HepG2 (cell line): ENCODE data around the gene CHRNA7. TPM values are rescaled to one million over a fixed set of nuclear protein-coding genes. Genes with fewer than 3 reads are reported as not detected.

Experiments
- ATAC-seq: fragments of 200-7000 bp; cut with Tn5 transposase; 3 replicates; pipeline ENCODE4 v1.9.1; 2020; ENCODE audit warnings: mild to moderate bottlenecking, moderate library complexity
- BruUV-seq: library from RNA; stranded (reverse); fragments of 400-500 nt; replicated peaks from 2 replicates; lab custom pipeline; 2021; lab: Mats Ljungman, UMichigan
- CTCF ChIA-PET: fragments of 300-600 bp; formaldehyde crosslinking; extraction: SDS; loops from one replicate; lab custom pipeline; 2021; ENCODE audit warnings: low total read pairs, inconsistent platforms, low intra/inter-chr PET ratio; lab: Yijun Ruan, JAX
- POLR2A ChIA-PET: fragments of 350-600 bp; sonication (Branson Sonifier 250); formaldehyde crosslinking; loops from one replicate; lab custom pipeline; 2020; ENCODE audit warnings: antibody characterized with exemption, inconsistent platforms; lab: Yijun Ruan, JAX
- DNase-seq: peaks from one replicate; pipeline ENCODE4 v3.0.0-alpha.2; 2015; ENCODE audit warnings: low spot score
- FAIRE-seq: peaks from 3 replicates; lab custom pipeline; 2011; peaks lifted over from hg19 to GRCh38; lab: Jason Lieb, UNC
- H2AFZ ChIP-seq: one replicate; pipeline ENCODE4 v1.6.1; 2011; ENCODE audit warnings: low read length, inconsistent platforms
- H3K27ac ChIP-seq: fragments of 300-600 bp; 3 replicates; pipeline ENCODE4 v1.8.0; 2011; ENCODE audit warnings: mixed run types, mild to moderate bottlenecking, mixed read lengths, low read length, inconsistent platforms; ENCODE audit not compliant: insufficient read depth; ENCODE audit errors: extremely low read length
- H3K27me3 ChIP-seq, 2 experiments: fragments of 200-600 bp in 1 of 2; 2 replicates in 1 of 2; 3 replicates in 1 of 2; pipeline versions ENCODE4 v1.6.0 to v1.8.0; 2011; ENCODE audit warnings: low read length in 2 of 2, mild to moderate bottlenecking in 2 of 2, moderate library complexity in 2 of 2, inconsistent platforms in 1 of 2; ENCODE audit not compliant: insufficient read depth in 2 of 2, control insufficient read depth in 1 of 2
- H3K36me3 ChIP-seq, 2 experiments: fragments of 200-600 bp in 1 of 2; replicated peaks in 1 of 2; 2 replicates in 1 of 2; 3 replicates in 1 of 2; pipeline versions ENCODE4 v1.5.1 to v1.8.0; 2011; ENCODE audit warnings: low read length in 2 of 2, inconsistent platforms in 1 of 2; ENCODE audit not compliant: insufficient read depth in 2 of 2, control insufficient read depth in 1 of 2
- H3K4me1 ChIP-seq: 2 replicates; pipeline ENCODE4 v1.5.1; 2012; ENCODE audit warnings: low read length, inconsistent platforms; ENCODE audit not compliant: insufficient read depth
- H3K4me2 ChIP-seq: 2 replicates; pipeline ENCODE4 v1.6.0; 2011; ENCODE audit warnings: low read depth, low read length, inconsistent platforms
- H3K4me3 ChIP-seq, 3 experiments: fragments of 200-600 bp in 1 of 3; sonication (generic), shearing (Covaris generic) in 1 of 3; replicated peaks in 1 of 3; 2 replicates each; pipeline ENCODE4 v1.5.1; 2011 to 2016; ENCODE audit warnings: low read length in 3 of 3, inconsistent platforms in 2 of 3, low read depth in 2 of 3, mild to moderate bottlenecking in 2 of 3, control low read depth in 1 of 3, mixed read lengths in 1 of 3; ENCODE audit not compliant: insufficient read depth in 1 of 3
- H3K79me2 ChIP-seq: one replicate; pipeline ENCODE4 v1.6.1; 2011; ENCODE audit warnings: low read length, inconsistent platforms; ENCODE audit not compliant: insufficient read depth
- H3K9ac ChIP-seq: 2 replicates; pipeline ENCODE4 v1.6.0; 2011; ENCODE audit warnings: mild to moderate bottlenecking, low read depth, low read length, inconsistent platforms; ENCODE audit not compliant: insufficient read depth
- H3K9me3 ChIP-seq: 2 replicates; pipeline ENCODE4 v1.5.1; 2012; ENCODE audit warnings: mild to moderate bottlenecking, low read length
- H4K20me1 ChIP-seq: 2 replicates; pipeline ENCODE4 v1.6.0; 2011; ENCODE audit warnings: inconsistent platforms, mild to moderate bottlenecking, low read length, moderate library complexity; ENCODE audit not compliant: insufficient read depth
- ARID2 ChIP-seq: sonication (generic); formaldehyde crosslinking; IDR thresholded peaks from 2 replicates; pipeline ENCODE4 v1.8.1; 2022; ENCODE audit warnings: mild to moderate bottlenecking, missing genetic modification reagents, borderline replicate concordance
- BATF2 ChIP-seq: sonication (generic); formaldehyde crosslinking; IDR thresholded peaks from 2 replicates; pipeline ENCODE4 v1.8.0; 2022; ENCODE audit warnings: mild to moderate bottlenecking, missing genetic modification reagents, moderate library complexity
- CHD4 ChIP-seq: fragments of 200-600 bp; sonication (generic); IDR thresholded peaks from 2 replicates; pipeline ENCODE4 v1.7.0; 2017; ENCODE audit warnings: mild to moderate bottlenecking, low read length, borderline replicate concordance
- ETV5 ChIP-seq: IDR thresholded peaks from 2 replicates; pipeline ENCODE4 v1.6.1; 2018; ENCODE audit warnings: missing biosample characterization, missing genetic modification reagents, inconsistent platforms, borderline replicate concordance
- IRF9 ChIP-seq: sonication (generic); formaldehyde crosslinking; IDR thresholded peaks from 2 replicates; pipeline ENCODE4 v1.8.0; 2022; ENCODE audit warnings: missing genetic modification reagents, mild to moderate bottlenecking, borderline replicate concordance
- MBD4 ChIP-seq: IDR thresholded peaks from 2 replicates; pipeline ENCODE4 v1.6.1; 2012; ENCODE audit warnings: low read length, inconsistent platforms, borderline replicate concordance
- MED8 ChIP-seq: sonication (generic); formaldehyde crosslinking; IDR thresholded peaks from 2 replicates; pipeline ENCODE4 v1.8.1; 2023; ENCODE audit warnings: mild to moderate bottlenecking, missing genetic modification reagents; ENCODE audit not compliant: insufficient replicate concordance
- PRPF4 ChIP-seq: fragments of 200-400 bp; formaldehyde crosslinking; IDR thresholded peaks from 2 replicates; pipeline ENCODE4 v1.6.1; 2016; ENCODE audit warnings: low read length, low read depth; ENCODE audit not compliant: poor library complexity, severe bottlenecking
- SCMH1 ChIP-seq: sonication (generic); formaldehyde crosslinking; IDR thresholded peaks from 2 replicates; pipeline ENCODE4 v1.9.0; 2021; ENCODE audit warnings: missing genetic modification reagents, mild to moderate bottlenecking, borderline replicate concordance
- ZBTB4 ChIP-seq: sonication (generic); formaldehyde crosslinking; IDR thresholded peaks from 2 replicates; pipeline ENCODE4 v1.4.0; 2020; ENCODE audit warnings: missing genetic modification reagents, mild to moderate bottlenecking, borderline replicate concordance
- ZBTB46 ChIP-seq: sonication (generic); formaldehyde crosslinking; IDR thresholded peaks from 2 replicates; pipeline ENCODE4 v1.4.0; 2020; ENCODE audit warnings: mild to moderate bottlenecking, missing genetic modification reagents, borderline replicate concordance
- ZNF317 ChIP-seq: sonication (generic); formaldehyde crosslinking; IDR thresholded peaks from 2 replicates; pipeline ENCODE4 v1.5.0; 2020; ENCODE audit warnings: mild to moderate bottlenecking, missing genetic modification reagents
- ZNF34 ChIP-seq: sonication (generic); formaldehyde crosslinking; IDR thresholded peaks from 2 replicates; pipeline ENCODE4 v1.4.0; 2020; ENCODE audit warnings: mild to moderate bottlenecking, missing genetic modification reagents, borderline replicate concordance
- ZNF501 ChIP-seq: sonication (generic); formaldehyde crosslinking; IDR thresholded peaks from 2 replicates; pipeline ENCODE4 v1.5.1; 2020; ENCODE audit warnings: mild to moderate bottlenecking, moderate library complexity, missing genetic modification reagents
- ZNF543 ChIP-seq: sonication (generic); formaldehyde crosslinking; IDR thresholded peaks from 2 replicates; pipeline ENCODE4 v1.4.0; 2020; ENCODE audit warnings: mild to moderate bottlenecking, missing genetic modification reagents
- ZNF749 ChIP-seq: sonication (generic); formaldehyde crosslinking; IDR thresholded peaks from 2 replicates; pipeline ENCODE4 v1.8.0; 2022; ENCODE audit warnings: mild to moderate bottlenecking, missing genetic modification reagents, moderate library complexity, borderline replicate concordance
- WGBS: methylation state at CpG from one replicate; pipeline ENCODE4 v1.1.6; 2017; ENCODE audit warnings: low lambda C conversion rate; 5-methylcytosine and 5-hydroxymethylcytosine counted together
- in situ Hi-C: cut with HindIII; loops from 2 replicates; pipeline ENCODE4 v1.10.0; 2017; ENCODE audit warnings: low pct_unique_long_range_greater_than_20kb; ENCODE audit not compliant: extremely low pct_ligation_motif_present
- intact Hi-C: fragments of 100-400 bp; cut with micrococcal nuclease; formaldehyde crosslinking; loops from one replicate; pipeline ENCODE4 v1.10.0; 2022; ENCODE audit not compliant: unreplicated experiment
- polyA plus RNA-seq, 8 experiments: library from polyadenylated mRNA; depleted of rRNA in 3 of 8; stranded (reverse) in 7 of 8; unstranded in 1 of 8; fragments of >200 nt; fragmentation: Illumina TruSeq in 4 of 8; extraction: Trizol in 4 of 8; gene quantifications; 2 replicates each; pipeline versions ENCODE4 v1.2.1 to v1.2.3, GENCODE V29; 2011 to 2016; ENCODE audit warnings: low read depth in 4 of 8, missing spikeins in 1 of 8, mixed read lengths in 1 of 8; ENCODE audit not compliant: insufficient read depth in 1 of 8
- total RNA-seq, 5 experiments: library from RNA; depleted of rRNA; stranded (reverse); fragments of >200 nt; fragmentation: Illumina TruSeq; extraction: Trizol; gene quantifications; 2 replicates each; pipeline ENCODE4 v1.2.3, GENCODE V29; 2016; ENCODE audit warnings: low read depth in 1 of 5

The CHRNA7 gene
- total and polyA plus RNA-seq, 2 of the 13 experiments (the other 11 are each of a cell fraction or from before 2014, with no cell fraction given) = 1.3 to 1.4 TPM

- TF ChIP-seq IRF9 (CRISPR knock-in tag) = no peak
- TF ChIP-seq MED8 = no peak
- no peak for TF ChIP-seq ZNF749 (CRISPR knock-in tag)
- TF ChIP-seq MBD4 = no peak
Measured at GRCh38 chr15:32053719-32054118, 23.4 kb downstream of the CHRNA7 start (continued).

- H3K4me1 ChIP-seq = no peaks in the 10 kb centered on the region
- no peaks in the 10 kb centered on the region for H3K79me2 ChIP-seq
- no peaks in the 10 kb centered on the region for H3K27me3 ChIP-seq
- H3K36me3 ChIP-seq = no peaks in the 10 kb centered on the region
- no peak for DNase-seq
- intact Hi-C loops (no loop called here), in situ Hi-C loops (no loop called here)
- FAIRE-seq = no peak
- H4K20me1 ChIP-seq = no peaks in the 10 kb centered on the region
- H2AFZ ChIP-seq = no peak overlapping the region
- H3K9me3 ChIP-seq = no peaks in the 10 kb centered on the region
- CTCF ChIA-PET = no interaction called here
- H3K4me2 ChIP-seq = no peak overlapping the region
- WGBS = 37% methylated on average over 4 of the region's 4 CpGs
- POLR2A ChIA-PET = no interaction called here
- ATAC-seq = no peak
- no peak overlapping the region for H3K27ac ChIP-seq
- H3K9ac ChIP-seq = no peak overlapping the region
- H3K4me3 ChIP-seq = no peak overlapping the region
- BruUV-seq = no TSS peak
- no peak for TF ChIP-seq ZNF543 (CRISPR knock-in tag)
- TF ChIP-seq ZBTB46 (CRISPR knock-in tag) = no peak
- no peak for TF ChIP-seq ZNF501 (CRISPR knock-in tag)
- no peak for TF ChIP-seq ZBTB4 (CRISPR knock-in tag)
- TF ChIP-seq ARID2 (CRISPR knock-in tag) = no peak
- no peak for TF ChIP-seq ZNF34 (CRISPR knock-in tag)
- no peak for TF ChIP-seq SCMH1
- no peak for TF ChIP-seq BATF2 (CRISPR knock-in tag)
- no peak for TF ChIP-seq CHD4
- TF ChIP-seq PRPF4 = no peak
- TF ChIP-seq ETV5 (CRISPR knock-in tag) = no peak
- TF ChIP-seq ZNF317 (CRISPR knock-in tag) = no peak
Measured at GRCh38 chr15:32057876-32058425, 27.6 kb downstream of the CHRNA7 start.
